ENCODE data around the gene ARMC7. TPM values are rescaled to one million over a fixed set of nuclear protein-coding genes. Genes with fewer than 3 reads are reported as not detected.

The ARMC7 gene
- total and polyA plus RNA-seq, 2 of the 13 experiments (the other 11 are each of a cell fraction or from before 2014, with no cell fraction given), result 3.9 to 4.2 TPM

- TF ChIP-seq, protein P1, sequence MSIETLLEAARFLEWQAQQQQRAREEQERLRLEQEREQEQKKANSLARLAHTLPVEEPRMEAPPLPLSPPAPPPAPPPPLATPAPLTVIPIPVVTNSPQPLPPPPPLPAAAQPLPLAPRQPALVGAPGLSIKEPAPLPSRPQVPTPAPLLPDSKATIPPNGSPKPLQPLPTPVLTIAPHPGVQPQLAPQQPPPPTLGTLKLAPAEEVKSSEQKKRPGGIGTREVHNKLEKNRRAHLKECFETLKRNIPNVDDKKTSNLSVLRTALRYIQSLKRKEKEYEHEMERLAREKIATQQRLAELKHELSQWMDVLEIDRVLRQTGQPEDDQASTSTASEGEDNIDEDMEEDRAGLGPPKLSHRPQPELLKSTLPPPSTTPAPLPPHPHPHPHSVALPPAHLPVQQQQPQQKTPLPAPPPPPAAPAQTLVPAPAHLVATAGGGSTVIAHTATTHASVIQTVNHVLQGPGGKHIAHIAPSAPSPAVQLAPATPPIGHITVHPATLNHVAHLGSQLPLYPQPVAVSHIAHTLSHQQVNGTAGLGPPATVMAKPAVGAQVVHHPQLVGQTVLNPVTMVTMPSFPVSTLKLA (IDR thresholded peaks at IDR 0.05), result no peak
- TF ChIP-seq SRF (IDR thresholded peaks at IDR 0.05; ENCODE audit: low read depth, low read length) (no peak), ZKSCAN5 (CRISPR knock-in tag; IDR thresholded peaks at IDR 0.05) (no peak), ZNF556 (CRISPR knock-in tag; IDR thresholded peaks at IDR 0.05; ENCODE audit: borderline replicate concordance) (peak; percentile 68; the same call in 1 of the 2 replicates), AGO2 (optimal IDR thresholded peaks at IDR 0.05; ENCODE audit: low read depth, low read length) (no peak), ZNF263 (CRISPR knock-in tag; IDR thresholded peaks at IDR 0.05) (no peak), BORCS8-MEF2B (CRISPR knock-in tag; IDR thresholded peaks at IDR 0.05) (0 out of 2 replicates have a peak, but pooled peaks have one; percentile 29), ZSCAN31 (CRISPR knock-in tag; IDR thresholded peaks at IDR 0.05; ENCODE audit: low read depth) (no peak), REL (CRISPR knock-in tag; conservative IDR thresholded peaks at IDR 0.05) (no peak), ATM (IDR thresholded peaks at IDR 0.05; ENCODE audit: borderline replicate concordance) (no peak), ATAD3A (CRISPR knock-in tag; IDR thresholded peaks at IDR 0.05) (no peak), GATA4 (IDR thresholded peaks at IDR 0.05; ENCODE audit: borderline replicate concordance, low read depth) (no peak), ZNF383 (CRISPR knock-in tag; IDR thresholded peaks at IDR 0.05; ENCODE audit: borderline replicate concordance) (peak; percentile 91; the same call in 1 of the 2 replicates), ZNF430 (CRISPR knock-in tag; IDR thresholded peaks at IDR 0.05) (0 out of 2 replicates have a peak, but pooled peaks have one; percentile 41), IKZF4 (CRISPR knock-in tag; IDR thresholded peaks at IDR 0.05; ENCODE audit: borderline replicate concordance, low read depth, not compliant biosample characterization) (no peak), SP1 (IDR thresholded peaks at IDR 0.05) (no peak), SP1 (CRISPR knock-in tag; IDR thresholded peaks at IDR 0.05) (peak; percentile 41; the same call in 1 of the 2 replicates), KDM6A (CRISPR knock-in tag; IDR thresholded peaks at IDR 0.05; ENCODE audit: low read depth) (no peak), LCORL (IDR thresholded peaks at IDR 0.05) (no peak), LCORL (CRISPR knock-in tag; IDR thresholded peaks at IDR 0.05) (peak; percentile 80; the same call in 1 of the 2 replicates), NAIF1 (CRISPR knock-in tag; IDR thresholded peaks at IDR 0.05; ENCODE audit: borderline replicate concordance) (no peak), SNAPC4 (CRISPR knock-in tag; IDR thresholded peaks at IDR 0.05) (no peak), ZNF564 (CRISPR knock-in tag; IDR thresholded peaks at IDR 0.05) (no peak), ZNF264 (CRISPR knock-in tag; IDR thresholded peaks at IDR 0.05) (0 out of 2 replicates have a peak, but pooled peaks have one; percentile 19), STAG1 (CRISPR knock-in tag; IDR thresholded peaks at IDR 0.05) (peak; percentile 94)
Observed at GRCh38 chr17:75113798-75114551, 4.2 kb downstream of the ARMC7 start (continued).
